HEK293T (cell line): ENCODE data around the gene CD276.
A peak's percentile ranks its signal among the peaks of the same experiment; 100 is the strongest.

Experiments used
- CTCF ChIA-PET: fragments of 350-600 bp; formaldehyde crosslinking; extraction: SDS; loops from one replicate; lab custom pipeline; 2021; ENCODE audit warnings: antibody characterized with exemption, inconsistent platforms; lab: Yijun Ruan, JAX
- POLR2A ChIA-PET: fragments of 350-600 bp; formaldehyde crosslinking; extraction: SDS; loops from one replicate; lab custom pipeline; 2020; ENCODE audit warnings: antibody characterized with exemption, inconsistent platforms; lab: Yijun Ruan, JAX
- DNase-seq: peaks from one replicate; pipeline ENCODE4 v3.0.0; 2012; ENCODE audit warnings: mixed read lengths; ENCODE audit errors: extremely low spot score
- ARNT ChIP-seq: fragments of 450-650 bp; IDR thresholded peaks from 2 replicates; pipeline ENCODE4 v1.6.1; 2017; ENCODE audit warnings: mild to moderate bottlenecking
- BHLHE40 ChIP-seq: fragments of 450-650 bp; IDR thresholded peaks from 2 replicates; pipeline ENCODE4 v1.6.1; 2016; ENCODE audit warnings: mild to moderate bottlenecking, moderate library complexity, borderline replicate concordance
- CTBP1 ChIP-seq: fragments of 450-650 bp; IDR thresholded peaks from 2 replicates; pipeline ENCODE4 v1.6.1; 2016; ENCODE audit warnings: borderline replicate concordance
- ELF4 ChIP-seq: fragments of 450-650 bp; IDR thresholded peaks from 2 replicates; pipeline ENCODE4 v1.6.1; 2017; ENCODE audit warnings: antibody characterized with exemption
- FOXA1 ChIP-seq: fragments of 450-650 bp; IDR thresholded peaks from 2 replicates; pipeline ENCODE4 v1.6.1; 2016; ENCODE audit warnings: mild to moderate bottlenecking
- FOXK2 ChIP-seq: fragments of 450-650 bp; IDR thresholded peaks from 2 replicates; pipeline ENCODE4 v1.6.1; 2016; ENCODE audit warnings: mild to moderate bottlenecking
- FOXM1 ChIP-seq: fragments of 450-650 bp; IDR thresholded peaks from 2 replicates; pipeline ENCODE4 v1.6.1; 2017; ENCODE audit warnings: mild to moderate bottlenecking, borderline replicate concordance
- HDGF ChIP-seq: fragments of 450-650 bp; IDR thresholded peaks from 2 replicates; pipeline ENCODE4 v1.6.1; 2017; ENCODE audit warnings: antibody characterized with exemption, borderline replicate concordance
- L3MBTL2 ChIP-seq: fragments of 450-650 bp; conservative IDR thresholded peaks from 2 replicates; pipeline ENCODE4 v1.6.1; 2016; ENCODE audit warnings: mild to moderate bottlenecking
- LEF1 ChIP-seq: fragments of 450-650 bp; IDR thresholded peaks from 2 replicates; pipeline ENCODE4 v1.6.1; 2017; ENCODE audit warnings: mild to moderate bottlenecking, borderline replicate concordance
- NFRKB ChIP-seq: fragments of 450-650 bp; IDR thresholded peaks from 2 replicates; pipeline ENCODE4 v1.6.1; 2016; ENCODE audit warnings: mild to moderate bottlenecking, moderate library complexity
- PKNOX1 ChIP-seq: fragments of 450-650 bp; IDR thresholded peaks from 2 replicates; pipeline ENCODE4 v1.6.1; 2016
- SP1 ChIP-seq: fragments of 450-650 bp; IDR thresholded peaks from 2 replicates; pipeline ENCODE4 v1.6.1; 2017
- SUZ12 ChIP-seq: fragments of 450-650 bp; IDR thresholded peaks from 2 replicates; pipeline ENCODE4 v1.6.1; 2016; ENCODE audit warnings: mild to moderate bottlenecking
- TARDBP ChIP-seq: fragments of 450-650 bp; IDR thresholded peaks from 2 replicates; pipeline ENCODE4 v1.6.1; 2016
- ZNF384 ChIP-seq: fragments of 450-650 bp; IDR thresholded peaks from 2 replicates; pipeline ENCODE4 v1.6.1; 2016

The CD276 gene

GRCh38 chr15:73741321-73741836 is 57.2 kb downstream of the CD276 start:
- ChIA-PET CTCF (no interaction called here), POLR2A (no interaction called here)
- DNase-seq: no peak
- TF ChIP-seq PKNOX1 (peak; percentile 29; the same call in 1 of the 2 replicates), L3MBTL2 (no peak)

- no peak for DNase-seq
- TF ChIP-seq FOXA1: no peak
- TF ChIP-seq FOXM1: no peak
- TF ChIP-seq BHLHE40: no peak
- no peak for TF ChIP-seq FOXK2
- no peak for TF ChIP-seq CTBP1
- POLR2A ChIA-PET: no interaction called here
- CTCF ChIA-PET: interaction anchor here (0.6 kb wide), 1 partner anchor 384 kb away, joined by 5 read pairs; no protein-coding TSS in a partner anchor
Observed at GRCh38 chr15:73744293-73744692, 60.1 kb downstream of the CD276 start.

GRCh38 chr15:73745073-73745472 is 60.9 kb downstream of the CD276 start:
- TF ChIP-seq FOXK2: no peak
- no peak for TF ChIP-seq SP1
- TF ChIP-seq FOXA1: no peak
- no peak for TF ChIP-seq ELF4
- TF ChIP-seq NFRKB: no peak
- no peak for TF ChIP-seq CTBP1
- no peak for TF ChIP-seq LEF1
- TF ChIP-seq ZNF384: no peak
- no peak for TF ChIP-seq PKNOX1
- no peak for TF ChIP-seq FOXM1
- TF ChIP-seq SUZ12: no peak
- TF ChIP-seq HDGF: no peak
- no peak for TF ChIP-seq BHLHE40
- TF ChIP-seq ARNT: no peak
- ChIA-PET POLR2A (no interaction called here), CTCF (no interaction called here)
- no peak for DNase-seq

GRCh38 chr15:73746261-73746660 is 62.1 kb downstream of the CD276 start:
- no peak for DNase-seq
- POLR2A ChIA-PET: no interaction called here
- TF ChIP-seq FOXM1: no peak
- no peak for TF ChIP-seq CTBP1
- no peak for TF ChIP-seq PKNOX1
- TF ChIP-seq HDGF: no peak
- TF ChIP-seq SUZ12: no peak
- TF ChIP-seq ELF4: no peak
- TF ChIP-seq BHLHE40: no peak
- TF ChIP-seq SP1: no peak
- TF ChIP-seq FOXK2: no peak
- CTCF ChIA-PET: no interaction called here

- TF ChIP-seq ZNF384: no peak
- TF ChIP-seq LEF1: no peak
- TF ChIP-seq ELF4: no peak
- no peak for TF ChIP-seq FOXM1
- TF ChIP-seq PKNOX1: no peak
- no peak for TF ChIP-seq NFRKB
- DNase-seq: no peak
- ChIA-PET CTCF (no interaction called here), POLR2A (interaction anchor here (0.7 to 1.6 kb wide), 2 partner anchors 18 to 113 kb away, joined by 3 to 5 read pairs; no protein-coding TSS in a partner anchor)
Observed at GRCh38 chr15:73746883-73747282, 62.7 kb downstream of the CD276 start.

GRCh38 chr15:73747847-73748590 is 63.8 kb downstream of the CD276 start:
- no peak for TF ChIP-seq FOXM1
- no peak for TF ChIP-seq HDGF
- no peak for TF ChIP-seq FOXK2
- TF ChIP-seq ELF4: no peak
- TF ChIP-seq NFRKB: no peak
- TF ChIP-seq PKNOX1: no peak
- no peak for TF ChIP-seq TARDBP
- no peak for TF ChIP-seq ARNT
- TF ChIP-seq L3MBTL2: no peak
- no peak for TF ChIP-seq LEF1
- no peak for TF ChIP-seq ZNF384
- no peak for TF ChIP-seq CTBP1
- TF ChIP-seq BHLHE40: no peak
- no peak for TF ChIP-seq FOXA1
- TF ChIP-seq SUZ12: no peak
- TF ChIP-seq SP1: no peak
- POLR2A ChIA-PET: interaction anchor here (0.7 to 1.6 kb wide), 2 partner anchors 19 to 114 kb away, joined by 3 to 5 read pairs; no protein-coding TSS in a partner anchor
- DNase-seq: no peak
- CTCF ChIA-PET: no interaction called here
